Skeletal muscle satellite cell (primary cell): Measurements from ENCODE around the gene UBE2Q1.

Source experiments
- H3K27me3 ChIP-seq: 2 replicates; pipeline ENCODE4 v1.7.0; 2013; ENCODE audit warnings: low read length; ENCODE audit not compliant: control insufficient read depth, insufficient read depth
- H3K36me3 ChIP-seq: 2 replicates; pipeline ENCODE4 v1.7.0; 2013; ENCODE audit warnings: mild to moderate bottlenecking, control low read depth, low read length; ENCODE audit not compliant: insufficient read depth
- H3K4me1 ChIP-seq: 2 replicates; pipeline ENCODE4 v1.7.0; 2013; ENCODE audit warnings: low read length; ENCODE audit not compliant: control insufficient read depth, insufficient read depth
- H3K4me2 ChIP-seq: 2 replicates; pipeline ENCODE4 v1.7.0; 2013; ENCODE audit warnings: mild to moderate bottlenecking, low read length
- H3K4me3 ChIP-seq: 2 replicates; pipeline ENCODE4 v1.7.0; 2013; ENCODE audit warnings: low read length
- H3K9ac ChIP-seq: 2 replicates; pipeline ENCODE4 v1.7.0; 2013; ENCODE audit warnings: mild to moderate bottlenecking, low read depth, low read length, moderate library complexity
- H3K9me3 ChIP-seq: replicated peaks from 2 replicates; pipeline ENCODE4 v1.7.0; 2013; ENCODE audit warnings: mild to moderate bottlenecking, control low read depth, low read length

The UBE2Q1 gene

GRCh38 chr1:154499446-154499845 is 59.0 kb downstream of the UBE2Q1 start:
- Histone ChIP-seq H3K36me3 (no peaks in the 10 kb centered on the region), H3K9ac (no peak overlapping the region), H3K27me3 (peaks cover 84% of the 10 kb centered on the region), H3K9me3 (no peaks in the 10 kb centered on the region), H3K4me1 (peaks cover 6% of the 10 kb centered on the region), H3K4me2 (no peak overlapping the region), H3K4me3 (no peak overlapping the region)
